Fibroblast of skin of right biceps (primary cell): ENCODE data around the gene RASAL2.
A peak's percentile ranks its signal among the peaks of the same experiment; 100 is the strongest.

Experiments
- DNase-seq: peaks from one replicate; pipeline ENCODE4 v3.0.0-alpha.2; 2013

Gene RASAL2

GRCh38 chr1:178528953-178529335 is 435.0 kb downstream of the RASAL2 start:
- DNase-seq = no peak

DNA sequence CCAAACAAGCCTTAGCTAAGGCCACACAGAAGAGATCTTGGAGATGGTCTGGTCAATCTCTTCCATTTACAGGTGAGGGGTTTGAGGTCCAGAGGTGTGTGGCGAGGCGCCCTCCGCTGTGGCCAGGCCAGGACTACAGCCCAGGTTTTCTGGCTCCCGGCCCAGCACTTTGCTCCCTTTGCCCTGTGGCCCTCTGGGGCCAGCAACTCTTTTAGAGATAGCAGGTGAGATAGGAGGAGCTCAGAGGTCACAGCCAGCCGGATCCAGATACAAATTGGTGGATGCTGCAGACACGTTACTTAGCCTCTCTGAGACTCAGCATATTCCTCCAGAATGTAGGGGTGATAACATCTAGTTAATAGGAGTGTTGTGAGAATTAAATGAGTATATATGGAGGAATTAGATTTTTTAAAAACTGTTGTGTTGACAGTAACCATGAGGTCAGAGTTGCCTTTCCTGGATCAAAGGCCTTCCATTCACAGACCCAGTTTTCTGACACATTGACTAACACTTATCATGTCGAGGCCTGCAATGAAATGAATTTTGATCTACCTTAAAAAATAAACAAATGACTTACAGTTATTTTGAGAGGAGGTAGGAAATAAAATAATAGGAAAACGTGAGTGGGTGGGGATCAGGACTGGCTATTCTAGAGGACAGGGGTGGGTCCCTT is 435.6 kb downstream of the RASAL2 start:
- DNase-seq = no peak

GRCh38 chr1:178530037-178530402 is 436.1 kb downstream of the RASAL2 start:
- peak; percentile 81 for DNase-seq

DNA sequence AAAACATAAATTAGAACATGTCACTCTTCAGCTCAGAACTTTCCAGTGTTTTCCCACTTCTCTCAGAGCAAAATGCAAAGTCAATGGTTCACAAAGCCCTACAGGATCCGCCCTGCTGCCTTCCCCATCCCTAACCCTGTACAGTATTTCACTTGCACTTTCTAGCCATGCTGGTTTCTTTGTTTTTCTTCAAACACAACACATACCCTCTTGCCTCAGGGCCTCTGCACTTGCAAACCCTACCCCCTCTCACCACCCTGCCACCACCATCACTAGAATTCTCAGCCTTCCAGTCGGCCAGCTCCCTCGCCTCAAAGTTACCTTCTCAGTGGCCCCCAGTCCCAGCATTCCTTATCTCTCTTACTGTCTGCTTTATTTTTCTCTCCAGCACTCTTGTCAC is 436.6 kb downstream of the RASAL2 start:
- DNase-seq = no peak

- DNase-seq = no peak
Measured at GRCh38 chr1:178531887-178532286, 438.0 kb downstream of the RASAL2 start.

DNA sequence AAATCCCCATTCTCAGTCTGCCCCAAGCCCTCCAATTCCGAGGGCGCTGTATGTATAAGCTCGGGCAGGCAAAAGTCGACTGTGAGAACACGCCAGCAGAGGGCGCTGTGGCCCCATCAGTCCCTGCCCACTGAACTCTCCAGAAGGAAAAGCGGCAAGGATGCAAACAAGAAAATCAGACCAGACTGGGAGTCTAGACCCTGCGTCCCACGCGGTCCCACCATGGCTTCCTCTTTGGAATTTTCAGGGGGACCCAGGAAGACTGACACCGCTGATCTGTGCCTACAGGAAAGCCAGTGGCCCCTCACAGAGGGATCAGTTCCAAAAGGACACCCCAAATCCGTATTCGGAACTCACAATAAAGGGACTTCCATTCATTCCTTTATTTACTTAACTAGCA is 438.5 kb downstream of the RASAL2 start:
- DNase-seq = peak; percentile 75

- DNase-seq = no peak
Measured at GRCh38 chr1:178533121-178533946, 439.4 kb downstream of the RASAL2 start.
